Posterior cingulate gyrus (tissue), 11 donors: ENCODE results near the gene PRR35.

Experiments
- DNase-seq, 10 donors: peaks; one replicate each; pipeline versions ENCODE4 v3.0.0 to v3.0.0-alpha.2; 2020 to 2021; ENCODE audit warnings: mixed read lengths in 3 of 10
- intact Hi-C: fragments of 100-400 bp; cut with DNase I; formaldehyde crosslinking; loops from one replicate; pipeline ENCODE4 v1.15.1; 2023

The PRR35 gene

DNA sequence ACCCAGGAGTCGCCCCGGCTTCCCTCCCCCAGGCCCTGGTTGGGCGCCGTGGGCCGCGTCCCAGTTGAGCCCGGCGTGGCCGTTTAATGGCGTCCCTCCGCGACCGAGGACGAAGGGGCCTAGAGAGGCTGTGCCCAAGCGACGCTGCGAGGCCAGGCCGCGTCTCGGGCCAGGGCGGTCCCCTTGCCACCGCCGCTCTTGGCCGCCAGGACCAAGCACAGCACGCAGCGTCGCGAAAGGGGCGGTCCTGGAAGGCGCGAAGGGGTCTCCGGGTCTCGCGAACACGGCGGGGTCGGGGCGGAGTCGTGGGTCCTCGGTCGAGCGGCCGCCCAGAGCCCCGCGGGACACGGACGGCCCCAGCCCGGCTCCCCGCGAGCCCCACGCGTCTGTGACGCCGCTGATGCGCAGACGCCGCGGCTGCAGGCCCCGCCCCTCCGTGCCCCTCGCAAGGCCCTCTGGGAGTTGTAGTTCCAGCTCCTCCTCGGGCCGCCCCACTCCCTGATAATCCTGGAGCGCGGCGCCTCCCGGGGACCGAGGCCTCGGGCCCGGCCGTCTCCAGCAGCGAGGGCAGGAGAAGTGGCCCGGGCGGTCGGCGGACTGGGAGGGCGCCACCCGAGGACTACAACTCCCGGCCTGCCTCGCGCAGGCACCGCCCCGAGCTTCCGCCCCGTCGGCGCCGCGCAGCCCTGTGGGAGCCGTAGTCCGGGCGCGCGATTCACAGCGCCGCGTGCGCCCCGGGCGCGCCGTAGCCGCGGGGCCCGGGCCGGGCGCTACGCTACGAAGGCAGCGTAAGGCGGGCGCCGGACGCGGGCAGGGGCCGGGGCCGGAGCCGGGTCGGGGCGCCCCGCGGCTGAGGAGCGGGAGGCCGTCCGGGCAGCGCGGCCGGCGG is 32.9 kb upstream of the PRR35 start, which contains the start of gene CAPN15:
Gene CAPN15, plus strand, starts transcription at position 698 of the 889 bp plus-strand sequence. CDS start 19,127 bp downstream, outside the sequence.
- DNase-seq = peak; percentile 68 to 98 (median 82)
- intact Hi-C loops = loop anchor here (10.0 kb wide), 1 partner anchor 58 kb away; no protein-coding TSS in a partner anchor

DNA sequence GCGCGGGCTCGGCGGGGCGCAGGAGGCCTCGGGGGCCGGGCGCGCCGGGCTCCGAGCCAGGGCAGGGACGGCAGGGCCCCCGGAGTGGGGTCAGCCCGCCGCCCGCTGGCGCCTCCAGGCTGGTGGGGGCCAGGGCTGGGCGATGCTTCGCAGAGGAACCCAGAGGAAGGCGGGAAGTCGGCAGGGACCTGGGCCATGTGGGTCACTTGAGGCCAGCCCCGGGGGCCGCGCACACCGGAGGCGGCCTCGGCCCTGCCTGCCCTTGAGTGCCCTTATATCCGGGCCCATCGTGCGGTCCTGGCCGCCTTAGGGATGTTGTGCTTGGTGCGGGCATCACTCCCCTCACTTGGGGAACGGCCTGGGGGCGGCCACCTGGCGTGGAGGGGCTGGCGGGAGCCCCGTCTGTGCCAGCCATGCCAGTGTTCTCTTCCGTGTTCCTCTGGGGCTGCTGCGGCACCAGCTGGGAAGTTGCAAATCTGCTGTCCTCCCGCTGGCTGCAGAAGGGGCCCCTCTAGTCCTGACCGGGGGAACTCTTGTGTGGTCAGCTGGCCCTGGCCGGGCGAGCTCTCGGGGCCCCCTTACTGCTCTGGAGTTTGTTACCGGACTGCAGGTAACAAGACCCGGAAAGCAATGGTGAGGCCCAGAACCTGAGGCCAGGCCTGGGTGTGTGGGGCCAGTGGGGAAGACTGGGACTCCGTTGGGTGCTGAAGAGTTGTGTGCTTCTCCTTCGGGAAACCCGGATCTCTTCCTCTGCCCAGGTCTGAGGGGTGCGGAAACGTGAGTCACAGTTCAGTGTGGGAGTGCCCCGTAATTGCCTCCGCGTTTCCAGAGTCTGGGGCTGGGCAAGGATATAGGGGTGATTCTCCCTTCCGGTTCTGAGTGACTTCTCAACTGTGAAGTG is 31.8 kb upstream of the PRR35 start:
- DNase-seq = no peak
- intact Hi-C loops = loop anchor here (10.0 kb wide), 1 partner anchor 56 kb away; no protein-coding TSS in a partner anchor

DNA sequence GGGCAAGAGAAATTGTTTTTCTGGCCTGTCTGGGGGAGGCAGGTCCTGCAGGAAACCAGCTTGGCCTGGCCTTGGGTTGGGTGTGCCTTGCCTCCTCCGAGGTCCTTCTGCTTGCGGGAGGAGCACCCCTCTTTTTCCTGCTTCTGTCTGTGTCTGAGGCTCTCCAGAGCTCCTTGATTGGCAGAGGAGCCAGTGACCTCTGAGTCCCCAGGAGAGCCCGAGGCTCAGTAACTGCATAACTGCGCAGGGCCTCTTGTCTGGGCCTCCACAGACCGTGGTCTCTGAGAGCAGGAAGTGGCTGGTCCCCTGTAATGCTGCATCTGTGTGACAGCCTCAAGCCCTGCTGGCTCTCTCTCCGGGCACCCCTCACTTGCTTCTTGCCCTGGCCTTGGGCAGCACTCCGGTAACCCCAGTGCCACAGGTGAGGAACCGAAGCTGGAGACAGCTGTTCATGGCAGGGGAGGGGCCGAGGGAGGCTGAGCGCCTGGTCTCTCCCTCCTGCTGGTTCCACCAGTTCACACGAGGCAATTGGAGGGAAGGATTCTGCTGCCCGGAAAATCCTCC is 31.1 kb upstream of the PRR35 start:
- DNase-seq = no peak
- intact Hi-C loops = loop anchor here (10.0 kb wide), 1 partner anchor 56 kb away; no protein-coding TSS in a partner anchor

DNA sequence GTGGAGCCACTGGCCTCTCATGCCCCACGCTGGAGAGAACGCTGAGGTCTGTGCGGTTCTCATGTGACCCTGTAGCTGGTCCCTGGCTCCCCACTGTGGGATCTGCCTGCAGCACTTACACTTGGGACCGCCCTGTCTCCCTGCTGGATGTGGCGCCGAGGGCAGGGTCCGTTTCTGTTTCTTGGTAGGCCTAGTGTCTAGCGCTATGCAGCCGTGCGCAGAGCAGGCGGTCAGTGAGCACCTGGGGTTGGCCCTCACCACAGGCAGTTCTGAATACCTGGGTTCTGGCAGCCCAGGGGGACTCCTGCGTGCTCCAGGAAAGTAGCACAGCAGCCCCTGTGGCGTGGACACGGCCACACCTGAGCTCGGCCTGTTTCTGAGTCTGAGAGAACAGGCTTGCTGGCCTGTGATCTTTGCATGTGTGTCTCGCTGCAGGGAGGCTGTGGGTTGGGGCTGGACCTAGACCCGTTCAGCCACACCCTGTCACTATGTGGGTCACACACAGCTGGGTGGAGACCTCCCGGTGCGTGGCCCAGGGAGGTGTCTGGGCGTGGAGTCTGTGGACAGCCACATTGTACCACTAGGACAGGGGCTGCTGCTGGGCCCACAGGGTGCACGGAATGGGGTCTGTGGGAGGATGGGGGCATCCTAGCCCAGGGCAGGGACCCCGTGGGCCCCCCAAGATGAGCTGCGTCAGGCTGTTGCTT is 29.9 kb upstream of the PRR35 start:
- no peak for DNase-seq

DNA sequence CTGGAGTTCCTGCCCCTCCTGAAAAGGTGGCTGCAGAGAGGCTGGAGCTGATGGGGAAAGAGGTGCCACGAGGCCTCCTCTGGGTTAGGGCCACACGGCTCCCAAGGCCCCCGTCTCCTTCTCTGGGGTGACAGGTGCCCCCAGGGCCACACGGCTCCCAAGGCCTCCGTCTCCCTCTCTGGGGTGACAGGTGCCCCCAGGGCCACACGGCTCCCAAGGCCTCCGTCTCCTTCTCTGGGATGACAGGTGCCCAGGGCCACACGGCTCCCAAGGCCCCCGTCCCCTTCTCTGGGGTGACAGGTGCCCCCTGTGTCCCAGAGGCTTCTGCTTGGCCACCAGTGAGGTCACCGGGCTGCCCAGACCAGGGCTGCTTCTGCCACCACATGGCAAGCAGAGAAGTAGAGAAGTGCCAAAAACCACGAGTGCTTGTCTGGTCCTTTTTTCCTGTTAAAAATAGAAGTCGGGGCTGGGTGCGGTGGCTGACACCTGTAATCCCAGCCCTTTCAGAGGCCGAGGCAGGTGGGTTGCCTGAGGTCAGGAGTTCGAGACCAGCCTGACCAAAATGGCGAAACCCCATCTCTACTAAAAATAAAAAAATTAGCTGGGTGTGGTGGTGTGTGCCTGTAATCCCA is 28.6 kb upstream of the PRR35 start:
- intact Hi-C loops = no loop called here
- no peak for DNase-seq

More for the DNA sequence above, 29.9 kb upstream of the PRR35 start:
- intact Hi-C loops = no loop called here

DNA sequence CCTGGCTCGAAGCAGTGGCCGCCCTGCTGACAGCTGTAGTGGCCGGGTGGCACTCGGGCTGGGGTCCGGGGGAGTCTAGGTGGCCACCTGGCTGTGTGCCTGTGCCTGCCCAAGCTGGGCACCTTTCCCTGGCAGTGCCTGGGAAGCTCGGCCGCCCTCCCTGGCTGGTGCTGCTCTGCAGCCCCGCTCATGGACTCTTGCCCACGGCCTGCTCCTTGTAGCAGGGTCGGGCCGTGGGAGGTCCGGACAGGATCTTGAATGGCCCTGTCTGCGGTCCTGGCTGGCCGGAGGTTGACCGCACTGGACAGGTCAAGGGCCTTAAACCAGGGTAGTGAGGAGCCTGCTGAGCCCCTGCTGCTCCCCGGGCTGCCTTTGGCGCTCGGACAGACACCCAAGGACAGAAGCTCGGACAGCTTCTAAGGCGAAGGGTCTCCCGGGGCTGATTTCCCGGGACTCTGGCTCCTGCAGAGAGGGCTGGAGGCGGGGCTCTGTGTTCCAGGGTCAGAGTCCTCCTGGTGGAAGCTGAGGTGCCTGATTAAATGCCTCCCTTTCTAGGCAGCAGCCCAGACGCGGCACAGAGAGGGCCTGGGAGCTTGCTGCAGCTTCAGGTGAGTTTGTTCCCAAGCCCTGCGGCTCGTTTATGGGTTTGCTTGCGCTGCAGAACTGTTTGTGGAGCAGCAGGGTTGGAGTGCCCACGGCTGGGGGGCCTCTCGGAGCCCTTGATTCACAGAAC is 26.6 kb upstream of the PRR35 start:
- intact Hi-C loops = no loop called here
- DNase-seq = no peak

DNA sequence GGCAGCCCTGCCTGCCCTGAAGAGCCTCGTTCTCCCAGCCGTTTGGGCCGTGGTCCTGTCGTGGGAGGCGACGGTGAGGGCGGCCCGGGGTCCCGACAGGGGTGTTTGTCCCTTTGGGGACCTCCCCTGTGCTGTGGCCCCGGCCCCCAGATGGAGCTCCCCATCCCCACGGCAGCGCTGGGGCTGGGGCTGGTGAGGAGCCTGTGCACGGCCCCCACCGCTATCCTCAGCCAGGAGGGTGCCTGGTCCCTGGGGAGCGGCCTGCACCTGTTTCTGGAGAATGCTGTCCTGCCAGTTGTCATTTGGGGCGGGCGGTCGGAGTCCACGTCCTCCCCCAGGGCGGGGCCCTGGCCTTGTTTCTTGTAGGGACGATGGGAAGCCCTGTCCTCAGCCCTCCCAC is 26.1 kb upstream of the PRR35 start:
- no peak for DNase-seq
- intact Hi-C loops = no loop called here

DNA sequence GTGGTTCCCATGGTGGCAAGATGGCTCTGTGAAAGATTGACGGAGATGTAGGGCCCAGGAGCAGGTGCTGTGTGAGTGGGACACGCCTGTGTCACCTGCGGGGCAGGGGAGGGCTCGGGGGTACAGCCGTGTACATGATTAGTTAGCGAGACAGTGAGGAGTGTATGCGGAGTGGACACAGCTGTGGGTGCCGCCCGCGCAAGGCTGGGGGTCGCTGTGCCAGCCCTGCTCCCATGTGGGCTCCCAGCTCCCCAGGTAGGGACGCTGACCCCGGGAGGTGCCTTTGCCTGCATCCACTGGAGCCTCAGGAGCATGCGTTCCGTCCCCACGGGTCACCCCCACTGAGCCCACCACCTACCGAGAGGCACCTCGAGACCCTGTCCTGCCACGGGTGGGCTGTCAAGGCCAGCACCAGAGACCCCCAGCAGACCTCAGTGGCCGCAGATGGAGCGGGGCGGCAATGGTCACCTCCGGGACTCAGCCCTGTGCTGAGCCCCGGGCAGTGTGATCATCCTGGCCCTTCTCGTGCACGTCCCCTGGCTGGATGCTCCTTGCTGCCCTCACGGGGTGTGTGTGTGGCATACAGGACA is 25.2 kb upstream of the PRR35 start:
- no peak for DNase-seq

DNA sequence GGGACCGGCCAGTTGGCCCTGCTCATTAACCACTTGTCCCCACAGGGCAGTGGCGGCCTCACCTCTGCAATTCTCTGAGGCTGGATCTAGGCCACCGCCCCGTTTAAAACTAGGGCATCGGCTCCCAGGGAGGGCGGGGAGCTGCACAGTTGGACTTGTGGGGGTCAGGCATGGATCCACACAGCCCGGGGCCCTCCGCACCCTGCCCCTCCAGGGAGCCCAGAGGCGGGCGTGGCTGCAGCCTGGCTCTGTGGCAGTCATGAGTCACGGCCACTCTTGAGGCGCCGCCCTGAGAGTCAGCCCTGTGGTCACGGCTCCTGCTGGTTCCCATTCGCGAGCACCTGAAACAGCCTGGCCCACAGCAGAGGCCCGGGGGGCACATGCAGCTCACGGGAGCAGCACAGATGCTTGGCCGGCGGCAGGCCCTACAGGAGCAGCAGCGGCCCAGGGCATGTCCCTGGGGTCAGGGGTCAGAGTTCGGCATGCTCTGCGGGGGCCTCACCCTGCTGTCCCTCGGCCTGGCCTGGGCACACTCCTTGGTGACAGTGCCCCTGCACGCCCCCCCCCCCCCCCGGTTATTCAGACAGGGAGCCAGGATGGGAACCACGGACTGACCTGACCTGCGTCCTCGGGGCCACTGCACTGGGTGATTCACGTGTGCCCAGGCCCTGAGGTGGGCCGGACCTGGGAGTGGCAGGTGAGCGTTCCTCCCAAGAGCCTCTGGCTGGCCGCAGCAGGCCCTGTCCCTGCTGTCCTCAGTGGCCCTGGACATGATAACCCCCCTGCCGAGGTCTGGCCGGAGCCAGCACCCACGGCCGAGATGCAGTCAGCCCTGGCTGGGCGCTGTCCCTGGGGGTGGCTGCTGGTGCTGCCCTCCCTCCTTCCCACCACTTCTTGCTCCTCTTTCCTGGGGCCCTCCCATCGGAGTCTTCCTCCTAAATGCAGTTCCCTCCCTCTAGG is 24.5 kb upstream of the PRR35 start:
- intact Hi-C loops = no loop called here
- no peak for DNase-seq

More for the DNA sequence above, 25.2 kb upstream of the PRR35 start:
- intact Hi-C loops = no loop called here

DNA sequence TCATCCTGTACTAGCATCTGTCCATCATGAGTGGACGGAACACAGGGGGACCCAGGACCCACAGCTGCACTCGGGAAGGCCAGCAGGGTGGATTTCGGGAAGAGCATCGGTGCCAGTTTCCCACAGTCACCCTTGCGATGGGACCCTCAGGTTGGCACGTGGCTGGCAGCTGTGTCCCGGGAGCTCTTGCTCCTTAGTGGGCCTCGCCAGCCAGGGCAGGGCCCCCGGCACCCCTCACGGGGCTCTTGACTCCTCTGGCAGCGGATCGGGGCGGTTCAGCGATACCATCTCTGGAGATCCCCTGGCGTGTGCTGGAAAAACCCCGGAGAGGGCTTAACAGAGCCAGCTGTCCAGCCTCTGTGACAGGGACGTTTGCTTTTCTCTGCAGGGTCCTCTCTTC is 23.4 kb upstream of the PRR35 start:
- no peak for DNase-seq
- intact Hi-C loops = no loop called here

DNA sequence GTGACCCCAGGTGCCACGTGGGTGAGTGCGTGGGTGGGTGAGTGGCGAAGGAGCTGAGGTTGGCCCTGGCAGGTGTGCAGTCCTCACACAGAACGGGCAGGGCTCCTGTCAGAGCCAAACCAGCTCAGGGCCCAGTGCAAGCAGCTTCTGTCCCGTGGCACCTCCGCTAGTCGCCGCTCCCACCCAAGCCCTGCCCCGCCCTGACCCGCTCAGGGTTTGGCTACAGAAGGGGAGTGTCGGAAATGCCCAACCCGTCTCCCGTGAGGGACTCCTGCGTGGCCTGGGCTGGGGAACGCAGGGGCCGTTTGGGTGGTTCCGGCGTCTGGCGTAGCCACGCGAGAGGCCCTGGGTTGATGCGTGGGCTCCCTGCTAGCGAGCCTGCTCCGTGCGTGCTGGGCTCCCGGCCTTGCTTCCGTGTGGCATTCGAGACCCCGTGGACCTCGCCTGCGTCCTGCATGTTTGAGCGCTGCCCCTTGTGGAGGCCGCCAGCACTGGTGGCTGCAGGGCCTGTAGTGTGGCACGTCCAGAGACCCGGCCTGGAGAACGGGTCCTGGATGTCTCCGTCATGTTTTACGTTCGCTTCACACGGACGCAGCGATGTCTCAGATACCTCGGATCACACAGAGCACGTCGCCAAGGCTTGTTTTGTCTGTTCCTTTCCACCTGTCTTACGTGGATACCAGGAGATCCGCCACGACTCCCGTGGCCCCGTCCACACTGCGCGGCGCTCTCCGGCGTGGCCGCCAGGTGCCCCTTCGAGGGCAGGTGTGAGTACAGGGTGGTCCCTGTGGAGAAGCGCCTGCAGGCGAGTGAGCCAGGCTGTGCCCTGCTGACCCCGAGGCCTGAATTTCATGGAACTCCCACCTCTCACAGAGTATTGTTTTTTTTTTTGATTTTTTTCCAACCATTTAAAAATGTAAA is 22.5 kb upstream of the PRR35 start:
- intact Hi-C loops = no loop called here
- no peak for DNase-seq

DNA sequence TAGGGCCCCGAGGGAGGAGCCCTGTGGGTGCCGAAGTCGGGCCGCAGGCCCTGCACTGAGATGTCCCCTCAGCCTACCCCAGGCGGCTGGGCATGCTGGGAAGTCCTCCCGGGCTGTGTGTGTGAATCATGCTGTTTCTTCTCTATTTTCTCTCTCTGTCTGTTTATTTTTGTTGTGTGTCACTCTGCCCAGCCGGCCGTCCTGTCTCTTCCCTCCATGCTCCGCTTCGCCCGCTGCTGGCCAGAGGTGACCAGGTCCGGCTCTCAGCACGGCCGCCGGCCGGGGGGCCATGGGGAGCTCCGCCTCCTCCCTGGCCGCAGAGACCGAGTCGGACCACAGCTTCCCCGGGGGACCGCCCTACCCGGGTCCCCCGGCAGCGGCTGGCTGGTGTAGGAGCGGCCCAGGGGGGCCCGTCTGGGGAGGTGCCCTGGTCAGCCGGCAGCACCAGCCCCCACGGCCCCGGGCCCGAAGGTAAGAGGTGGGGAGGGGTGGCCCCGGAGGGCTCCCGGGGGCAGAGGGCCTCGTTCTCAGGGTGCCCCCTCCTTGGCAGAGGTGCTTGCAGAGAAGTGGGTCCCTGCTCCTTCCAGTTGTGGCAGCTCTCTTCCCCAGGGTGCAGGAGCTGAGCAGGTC is 20.2 kb upstream of the PRR35 start:
- intact Hi-C loops = no loop called here
- DNase-seq = no peak

DNA sequence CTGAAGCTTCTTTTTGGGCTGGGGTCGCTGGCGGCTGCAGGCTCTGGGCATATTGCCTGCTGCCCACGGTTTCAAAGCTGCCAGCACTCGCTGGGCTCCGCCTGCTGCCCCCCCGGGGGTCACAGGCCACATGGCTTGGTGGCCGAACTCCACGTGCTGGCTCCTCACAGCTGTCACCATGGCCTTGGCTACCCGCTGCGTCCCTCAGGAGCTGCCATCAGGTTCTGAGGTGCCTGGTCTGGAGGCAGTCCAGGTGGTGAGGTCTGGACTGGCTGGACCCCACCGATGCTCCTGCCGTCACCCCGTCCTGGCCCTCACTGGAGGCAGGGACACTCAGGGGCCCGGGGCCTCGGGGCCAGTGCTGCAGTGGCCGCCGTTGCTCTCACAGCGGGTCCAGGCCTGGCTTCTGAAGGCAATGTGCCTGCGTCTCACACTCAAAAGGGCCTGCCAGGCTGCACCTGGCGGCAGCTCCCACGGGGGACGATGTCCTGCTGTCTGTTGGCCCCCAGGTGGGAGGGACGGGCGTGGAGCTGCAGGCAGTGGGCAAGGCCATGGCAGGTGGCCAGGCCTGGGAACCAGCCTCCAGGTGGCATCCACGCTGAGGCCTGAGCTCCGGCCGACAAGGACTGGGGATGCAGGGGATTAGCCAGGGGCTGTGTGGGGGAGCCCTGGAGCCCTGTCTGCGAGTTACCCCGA is 19.4 kb upstream of the PRR35 start:
- intact Hi-C loops = no loop called here
- no peak for DNase-seq

DNA sequence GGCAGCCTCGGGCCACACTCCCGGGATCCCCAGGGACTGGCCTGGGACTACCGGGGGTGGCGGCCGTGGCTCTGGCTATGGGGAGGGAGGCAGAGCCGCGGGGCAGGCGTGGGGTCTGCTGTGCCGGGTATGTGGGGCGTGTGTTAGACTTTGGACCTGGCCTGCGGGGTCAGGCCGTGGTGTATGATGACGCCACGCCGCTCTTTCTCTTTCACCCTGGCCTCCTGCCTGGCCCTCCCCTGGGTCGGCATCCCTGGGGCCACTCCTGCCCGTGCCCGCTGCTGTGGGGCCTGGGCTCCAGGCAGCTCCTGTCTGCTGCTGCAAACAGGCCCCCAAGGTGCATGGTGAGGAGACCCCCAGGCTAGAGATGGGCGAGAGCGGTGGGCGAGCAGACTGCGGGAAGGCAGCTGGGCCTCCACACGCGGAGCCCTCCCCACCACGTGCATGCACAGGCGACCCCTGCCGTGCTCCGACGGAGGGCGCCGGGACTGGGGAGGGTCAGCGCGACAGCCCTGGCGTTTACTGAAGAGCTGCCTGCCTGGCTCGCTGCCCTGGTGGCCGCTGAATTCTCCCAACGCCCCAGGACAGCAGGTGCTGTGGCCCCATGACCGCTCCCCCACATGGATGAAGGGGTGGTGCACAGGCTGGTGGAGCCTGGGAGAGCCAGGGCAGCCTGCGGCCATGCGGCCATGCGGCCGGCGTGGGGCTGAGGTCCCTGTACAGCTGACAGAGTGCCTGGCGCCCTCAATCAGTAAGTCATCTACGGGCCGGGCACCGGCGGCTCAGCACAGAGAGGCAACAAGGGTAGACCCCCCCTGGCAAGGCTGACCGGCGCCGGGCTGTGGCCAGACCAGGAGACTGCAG is 16.7 kb upstream of the PRR35 start:
- DNase-seq = no peak
- intact Hi-C loops = no loop called here
